HG03469 (cell line): ENCODE measurements around the gene TACR1.
A peak's percentile ranks its signal among the peaks of the same experiment; 100 is the strongest.
"Not testable (repeated sequence)": the region's sequence is repeated elsewhere in the genome, so short reads cannot be mapped to it uniquely, and the experiment has no call there.

ENCODE experiments used
- ATAC-seq: cut with Tn5 transposase; IDR thresholded peaks from one replicate; pipeline ENCODE4 v1.9.1; 2021; ENCODE audit warnings: mild to moderate bottlenecking, moderate library complexity, moderate number of reproducible peaks; ENCODE audit not compliant: unreplicated experiment

TACR1 gene

GRCh38 chr2:75094405-75094804, 104.9 kb downstream of the TACR1 start:
- ATAC-seq, result no peak

GRCh38 chr2:75090770-75091515, 108.4 kb downstream of the TACR1 start:
- ATAC-seq, result no peak

- ATAC-seq, result no peak
Observed at GRCh38 chr2:75089471-75089870, 109.8 kb downstream of the TACR1 start.

- ATAC-seq, result no peak
Observed at GRCh38 chr2:75088791-75089190, 110.5 kb downstream of the TACR1 start.

- no peak for ATAC-seq
Observed at GRCh38 chr2:75087736-75088135, 111.6 kb downstream of the TACR1 start.

- no peak for ATAC-seq
Observed at GRCh38 chr2:75079575-75079974, 119.7 kb downstream of the TACR1 start.

- no peak for ATAC-seq
Observed at GRCh38 chr2:75077909-75078308, 121.4 kb downstream of the TACR1 start.

GRCh38 chr2:75076088-75076487, 123.2 kb downstream of the TACR1 start:
- ATAC-seq, result no peak

GRCh38 chr2:75074708-75075107, 124.6 kb downstream of the TACR1 start:
- ATAC-seq, result no peak

- no peak for ATAC-seq
Observed at GRCh38 chr2:75074228-75074627, 125.1 kb downstream of the TACR1 start.

- ATAC-seq, result no peak
Observed at GRCh38 chr2:75071766-75072165, 127.6 kb downstream of the TACR1 start.

GRCh38 chr2:75068546-75068945, 130.8 kb downstream of the TACR1 start:
- no peak for ATAC-seq

- no peak for ATAC-seq
Observed at GRCh38 chr2:75067506-75067905, 131.8 kb downstream of the TACR1 start.

GRCh38 chr2:75066121-75066902, 133.0 kb downstream of the TACR1 start:
- no peak for ATAC-seq

GRCh38 chr2:75065402-75066008, 133.8 kb downstream of the TACR1 start:
- no peak for ATAC-seq

GRCh38 chr2:75064691-75065396, 134.5 kb downstream of the TACR1 start:
- peak; percentile 64 for ATAC-seq

GRCh38 chr2:75063906-75064305, 135.4 kb downstream of the TACR1 start:
- ATAC-seq, result no peak

GRCh38 chr2:75058427-75058826, 140.9 kb downstream of the TACR1 start:
- ATAC-seq, result no peak

- ATAC-seq, result not testable (repeated sequence)
Observed at GRCh38 chr2:75057150-75057549, 142.2 kb downstream of the TACR1 start.

- no peak for ATAC-seq
Observed at GRCh38 chr2:75055820-75056675, 143.3 kb downstream of the TACR1 start.
